SK-N-MC (cell line): ENCODE measurements around the gene NGF.

Experiments
- DNase-seq: peaks from one replicate; pipeline ENCODE4 v3.0.0-alpha.2; 2011; ENCODE audit warnings: low read depth, low spot score
- H3K27ac ChIP-seq: fragments of 200-600 bp; sonication (generic); 2 replicates; pipeline ENCODE4 v1.5.1; 2016; ENCODE audit warnings: mixed run types
- H3K36me3 ChIP-seq: fragments of 200-600 bp; sonication (generic); 2 replicates; pipeline ENCODE4 v1.6.1; 2017; ENCODE audit warnings: antibody characterized with exemption, low read length, mixed read lengths; ENCODE audit not compliant: insufficient read depth
- H3K4me3 ChIP-seq: fragments of 200-600 bp; sonication (generic); 2 replicates; pipeline ENCODE4 v1.5.1; 2016
- H3K9ac ChIP-seq: fragments of 200-600 bp; sonication (generic); 2 replicates; pipeline ENCODE4 v1.8.0; 2017; ENCODE audit warnings: mixed run types, mixed read lengths; ENCODE audit not compliant: insufficient read length
- H3K9me3 ChIP-seq: fragments of 200-600 bp; sonication (generic); 2 replicates; pipeline ENCODE4 v1.6.1; 2017; ENCODE audit warnings: low read depth, mild to moderate bottlenecking, antibody characterized with exemption, low read length, moderate library complexity, mixed read lengths
- EZH2 ChIP-seq: fragments of 200-600 bp; sonication (generic); IDR thresholded peaks from one replicate; pipeline ENCODE4 v1.6.1; 2017; ENCODE audit warnings: antibody characterized with exemption
- FOXP2 ChIP-seq: optimal IDR thresholded peaks from 2 replicates; pipeline ENCODE3; 2011; ENCODE audit warnings: mild to moderate bottlenecking, moderate library complexity; ENCODE audit not compliant: insufficient read depth; ENCODE audit errors: extremely low read length, control extremely low read depth
- POLR2AphosphoS5 ChIP-seq: IDR thresholded peaks from 2 replicates; pipeline ENCODE4 v1.6.1; 2012; ENCODE audit warnings: mild to moderate bottlenecking, low read depth, low read length, borderline replicate concordance

The NGF gene

DNA sequence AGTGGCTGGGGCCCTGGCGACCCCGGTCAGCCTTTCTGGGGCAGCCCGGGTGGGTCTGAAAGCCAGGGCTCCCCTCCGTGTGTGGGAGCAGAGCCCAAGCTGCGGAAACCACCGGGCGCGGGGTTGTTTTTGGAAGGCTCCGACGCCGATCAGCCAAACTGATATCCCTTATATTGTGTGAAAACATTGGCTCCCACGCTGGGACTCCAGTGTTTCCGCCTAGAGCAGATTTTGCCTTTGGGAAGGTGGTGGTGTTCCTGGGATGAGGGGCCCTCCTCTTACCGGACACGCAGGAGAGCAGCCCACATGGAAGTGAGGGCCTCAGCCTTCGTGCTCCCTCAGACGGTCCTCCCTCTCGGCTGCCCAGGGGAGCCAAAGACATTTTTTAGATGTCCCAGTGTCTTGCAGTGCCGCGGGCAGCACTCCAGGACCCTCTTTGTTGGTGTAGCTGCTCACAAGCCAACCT lies 54.3 kb downstream of the NGF start:
- no peaks in the 10 kb centered on the region for H3K9me3 ChIP-seq
- H3K36me3 ChIP-seq = no peaks in the 10 kb centered on the region
- H3K9ac ChIP-seq = no peak overlapping the region
- no peak for DNase-seq
- TF ChIP-seq EZH2 = no peak
- no peak for TF ChIP-seq FOXP2
- TF ChIP-seq POLR2AphosphoS5 = no peak
- no peak overlapping the region for H3K27ac ChIP-seq
- H3K4me3 ChIP-seq = no peak overlapping the region

DNA sequence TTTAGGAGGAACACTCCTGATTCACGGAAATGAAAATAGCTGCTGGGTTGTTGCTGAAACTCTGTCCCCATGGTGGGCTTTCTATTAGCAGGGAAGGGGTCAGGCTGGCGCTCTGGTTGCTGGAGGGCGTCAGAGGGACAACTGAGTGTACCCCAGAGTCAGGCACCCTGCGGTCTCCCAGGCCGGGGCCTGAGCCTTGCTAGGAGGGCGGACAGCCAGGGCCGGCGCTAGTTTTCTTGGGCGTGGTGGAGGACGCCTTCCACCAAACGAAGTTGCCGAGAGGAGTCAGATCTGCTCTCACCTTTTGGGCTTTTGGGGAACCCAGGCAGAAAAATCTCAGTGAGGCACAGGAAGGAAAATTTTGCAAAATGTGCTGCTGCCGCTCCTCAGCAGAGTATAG lies 54.8 kb downstream of the NGF start:
- TF ChIP-seq POLR2AphosphoS5 (no peak), FOXP2 (no peak)
- H3K9me3 ChIP-seq = no peaks in the 10 kb centered on the region
- DNase-seq = no peak
- H3K36me3 ChIP-seq = no peaks in the 10 kb centered on the region
- H3K27ac ChIP-seq = no peak overlapping the region
- no peak overlapping the region for H3K4me3 ChIP-seq
- H3K9ac ChIP-seq = no peak overlapping the region

DNA sequence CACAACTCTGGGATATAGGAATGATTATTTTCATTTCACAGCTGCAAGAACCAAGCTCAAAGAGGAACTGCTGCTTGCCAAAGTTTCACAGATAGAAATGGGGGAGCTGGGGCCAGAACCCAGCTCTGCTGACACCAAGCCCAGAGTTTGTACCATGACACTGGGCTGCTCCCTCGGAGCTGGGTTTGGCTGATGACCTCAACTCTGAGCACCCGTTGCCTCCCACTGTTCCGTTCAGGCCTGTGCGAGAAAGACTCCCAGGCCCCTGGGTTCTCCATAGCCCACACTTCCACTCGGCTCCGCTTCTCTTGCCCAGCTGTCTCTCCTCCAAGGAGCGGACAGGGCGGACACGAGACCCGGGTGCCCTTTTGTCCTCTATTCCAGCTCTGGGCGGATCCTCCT lies 55.2 kb downstream of the NGF start:
- no peak overlapping the region for H3K9ac ChIP-seq
- H3K36me3 ChIP-seq = no peaks in the 10 kb centered on the region
- no peak for TF ChIP-seq FOXP2

DNA sequence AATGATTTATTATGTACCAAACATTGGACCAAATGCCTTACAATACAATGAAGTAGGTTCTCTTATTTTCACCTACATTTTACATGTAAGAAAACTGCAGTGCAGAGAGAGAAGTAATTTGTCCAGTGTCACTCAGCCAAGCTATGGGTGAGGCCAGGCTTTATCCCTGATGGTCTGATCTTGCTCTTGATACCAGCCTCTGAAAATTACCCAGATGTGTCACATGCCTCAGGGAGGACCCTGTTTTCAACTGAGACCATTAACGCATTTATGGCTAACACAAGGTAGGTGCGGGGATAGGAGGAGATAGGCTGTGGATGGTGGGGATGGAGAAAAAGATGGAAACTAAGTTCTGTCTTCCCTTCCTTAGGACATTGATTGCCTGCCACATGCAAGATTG lies 56.9 kb downstream of the NGF start:
- no peak for DNase-seq
- Histone ChIP-seq H3K4me3 (no peak overlapping the region; the same call in 1 of the 2 replicates), H3K36me3 (0 out of 2 replicates have a peak, but pooled peaks cover 5% of the 10 kb centered on the region), H3K9ac (no peak overlapping the region), H3K9me3 (peaks cover 9% of the 10 kb centered on the region; the same call in 1 of the 2 replicates), H3K27ac (no peak overlapping the region)
- TF ChIP-seq POLR2AphosphoS5 (no peak), FOXP2 (no peak), EZH2 (no peak)

More for the DNA sequence above, 55.2 kb downstream of the NGF start:
- no peaks in the 10 kb centered on the region for H3K9me3 ChIP-seq
- H3K27ac ChIP-seq = no peak overlapping the region
- no peak overlapping the region for H3K4me3 ChIP-seq
- DNase-seq = no peak

DNA sequence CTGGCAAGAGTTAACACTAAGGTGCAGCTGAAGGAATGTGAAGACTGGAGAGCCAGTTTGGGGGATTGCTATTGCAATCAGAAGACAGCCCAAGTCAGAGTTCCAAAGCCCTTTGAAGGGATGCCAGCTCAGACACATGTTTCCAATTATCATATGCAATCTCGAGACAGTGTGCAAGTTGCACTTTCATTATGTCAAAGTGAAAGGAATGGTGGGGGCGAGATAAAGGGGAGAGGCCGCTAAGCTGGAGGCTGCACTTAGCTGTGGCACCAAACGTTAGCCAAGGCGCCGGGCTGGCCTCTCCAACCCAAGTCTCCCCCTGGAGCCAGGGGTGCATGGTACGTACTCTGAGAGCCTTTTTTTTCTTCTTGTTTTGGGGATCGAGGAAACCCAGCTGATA lies 58.0 kb downstream of the NGF start:
- 0 out of 2 replicates have a peak, but pooled peaks cover 5% of the 10 kb centered on the region for H3K36me3 ChIP-seq
- peaks cover 11% of the 10 kb centered on the region; the same call in 1 of the 2 replicates for H3K9me3 ChIP-seq
- H3K27ac ChIP-seq = peak overlapping the region; percentile 74
- TF ChIP-seq POLR2AphosphoS5 = 0 out of 2 replicates have a peak, but pooled peaks have one; percentile 15
- TF ChIP-seq FOXP2 = peak; percentile 36
- TF ChIP-seq EZH2 = no peak
- peak; percentile 83 for DNase-seq
- peak overlapping the region; percentile 71 for H3K4me3 ChIP-seq
- H3K9ac ChIP-seq = peak overlapping the region; percentile 47

DNA sequence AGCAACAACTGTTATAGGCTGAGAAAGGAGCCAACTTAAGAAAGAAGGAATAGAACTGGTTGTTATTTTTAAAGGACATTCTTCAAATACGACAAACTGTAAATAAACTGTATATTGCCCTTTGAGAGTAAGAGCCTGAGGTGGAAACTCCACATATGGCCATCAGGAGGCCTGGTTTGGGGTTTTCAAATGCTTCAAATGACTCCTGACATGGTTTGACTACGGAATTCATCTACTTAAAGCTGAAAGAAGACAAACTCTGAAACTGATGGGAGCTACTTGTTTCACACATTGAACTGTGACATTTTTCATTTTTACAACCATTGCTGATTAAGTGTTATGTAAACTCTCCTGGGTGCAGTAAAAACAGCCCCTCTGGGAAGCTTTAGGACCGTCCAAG lies 59.8 kb downstream of the NGF start:
- TF ChIP-seq FOXP2 = no peak
- no peak for TF ChIP-seq EZH2
- TF ChIP-seq POLR2AphosphoS5 = no peak
- Histone ChIP-seq H3K9ac (no peak overlapping the region), H3K9me3 (peaks cover 11% of the 10 kb centered on the region; the same call in 1 of the 2 replicates), H3K4me3 (peak overlapping the region; percentile 62), H3K27ac (peak overlapping the region; percentile 93), H3K36me3 (0 out of 2 replicates have a peak, but pooled peaks cover 5% of the 10 kb centered on the region)
- no peak for DNase-seq

DNA sequence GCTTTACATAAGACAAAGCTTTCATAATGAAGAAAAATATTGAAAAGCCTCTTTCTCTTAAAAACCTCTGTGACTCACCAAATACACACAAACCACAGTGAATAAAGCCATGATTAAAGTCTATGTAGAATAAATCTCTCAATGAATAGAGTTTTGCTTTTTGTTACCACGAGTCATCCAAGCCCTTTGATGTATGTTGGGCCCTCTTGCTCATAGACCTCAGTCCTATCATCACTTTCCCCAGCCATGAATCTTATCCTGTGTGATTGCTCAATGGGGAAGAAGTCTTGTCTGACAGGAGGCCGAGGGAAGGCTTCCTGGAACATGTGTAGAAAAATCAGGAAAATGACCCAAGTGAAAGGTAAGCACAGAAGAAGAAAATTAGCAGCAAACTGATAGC lies 60.8 kb downstream of the NGF start:
- peak overlapping the region; percentile 93 for H3K27ac ChIP-seq

DNA sequence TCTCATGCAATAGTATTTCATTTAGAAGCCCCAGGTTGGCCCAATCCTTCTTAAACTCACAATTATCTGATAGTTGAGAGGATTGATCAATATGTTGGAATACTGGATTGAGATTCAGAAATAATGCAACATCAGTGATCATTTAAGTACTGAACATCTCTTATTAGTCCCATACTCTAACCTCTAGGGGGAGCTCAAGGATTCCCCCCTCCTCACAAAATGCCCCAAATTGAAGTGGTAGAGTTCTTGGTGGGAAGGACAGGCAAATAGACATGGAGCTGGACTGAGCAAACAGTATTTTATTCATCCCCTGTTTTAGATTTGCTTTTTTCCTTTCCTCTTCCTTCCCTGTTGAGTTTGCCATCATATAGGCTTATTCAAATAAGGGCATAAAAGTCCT lies 62.8 kb downstream of the NGF start:
- Histone ChIP-seq H3K4me3 (no peak overlapping the region), H3K9me3 (peaks cover 11% of the 10 kb centered on the region; the same call in 1 of the 2 replicates), H3K9ac (no peak overlapping the region), H3K27ac (no peak overlapping the region), H3K36me3 (0 out of 2 replicates have a peak, but pooled peaks cover 5% of the 10 kb centered on the region)
- DNase-seq = no peak
- TF ChIP-seq EZH2 (no peak), POLR2AphosphoS5 (no peak), FOXP2 (no peak)

More for the DNA sequence above, 60.8 kb downstream of the NGF start:
- no peak for DNase-seq
- peaks cover 11% of the 10 kb centered on the region; the same call in 1 of the 2 replicates for H3K9me3 ChIP-seq
- H3K4me3 ChIP-seq = peak overlapping the region; percentile 62; the same call in 1 of the 2 replicates
- 0 out of 2 replicates have a peak, but pooled peaks cover 5% of the 10 kb centered on the region for H3K36me3 ChIP-seq
- TF ChIP-seq FOXP2 = no peak
- TF ChIP-seq POLR2AphosphoS5 = no peak
- TF ChIP-seq EZH2 = no peak
- H3K9ac ChIP-seq = no peak overlapping the region

DNA sequence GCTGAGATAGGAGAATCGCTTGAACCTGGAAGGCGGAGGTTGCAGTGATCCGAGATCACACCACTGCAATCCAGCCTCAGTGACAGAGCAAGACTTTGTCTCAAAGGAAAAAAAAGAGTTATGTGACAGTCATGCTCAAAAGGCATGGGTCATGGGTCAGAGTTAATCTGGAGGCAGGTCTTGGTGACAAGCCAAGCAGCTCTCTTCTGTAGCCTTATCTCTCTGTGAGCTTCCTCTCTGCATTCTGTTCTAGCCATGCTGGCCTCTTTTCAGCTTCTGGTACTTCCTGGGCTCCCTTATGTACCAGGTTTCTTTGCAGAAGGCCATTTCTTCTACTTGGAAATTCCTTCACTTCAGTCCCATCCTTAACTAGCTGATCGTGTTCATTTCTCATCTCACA lies 63.6 kb downstream of the NGF start:
- Histone ChIP-seq H3K9me3 (peaks cover 11% of the 10 kb centered on the region; the same call in 1 of the 2 replicates), H3K27ac (no peak overlapping the region), H3K4me3 (no peak overlapping the region), H3K36me3 (0 out of 2 replicates have a peak, but pooled peaks cover 5% of the 10 kb centered on the region), H3K9ac (no peak overlapping the region)
- DNase-seq = no peak
- TF ChIP-seq POLR2AphosphoS5 (no peak), FOXP2 (no peak), EZH2 (no peak)
